ENCODE results near the gene TDO2. TPM values are rescaled to one million over a fixed set of nuclear protein-coding genes. Genes with fewer than 3 reads are reported as not detected.
A peak's percentile ranks its signal among the peaks of the same experiment; 100 is the strongest.

Gene TDO2
- polyA plus RNA-seq, 3 donors: not detected

GRCh38 chr4:155935389-155935986 is 32.0 kb downstream of the TDO2 start:
- Histone ChIP-seq H3K4me2 (replicated peaks; ENCODE audit: extremely low read depth, low read length, poor library complexity, severe bottlenecking) (no peak overlapping the region), H4K20me1 (ENCODE audit: insufficient read depth, low read length) (no peaks in the 10 kb centered on the region), H2AFZ (ENCODE audit: insufficient read depth, low read depth, low read length, poor library complexity, severe bottlenecking) (no peak overlapping the region), H3K36me3 (replicated peaks in 1 of 2; ENCODE audit: control insufficient read depth in 1 of 2, insufficient read depth in 2 of 2, low read length in 2 of 2) (peaks cover 4 to 41% of the 10 kb centered on the region in 2 donors), H3K27me3 (ENCODE audit: control insufficient read depth in 2 of 2, insufficient read depth in 2 of 2, low read length in 2 of 2) (no peaks in the 10 kb centered on the region), H3K4me3 (replicated peaks in 1 of 3; ENCODE audit: low read depth in 2 of 3, low read length in 3 of 3) (no peak overlapping the region), H3K4me1 (ENCODE audit: control insufficient read depth in 1 of 2, insufficient read depth in 2 of 2, low read length in 2 of 2) (no peaks in the 10 kb centered on the region), H3K79me2 (ENCODE audit: insufficient read depth, low read length) (no peaks in the 10 kb centered on the region), H3K9ac (ENCODE audit: insufficient read depth, low read length, poor library complexity, severe bottlenecking) (no peak overlapping the region), H3K27ac (ENCODE audit: low read depth in 1 of 2, low read length in 2 of 2) (no peak overlapping the region), H3K9me3 (replicated peaks in 1 of 2; ENCODE audit: control insufficient read depth in 1 of 2, insufficient read depth in 1 of 2, low read length in 2 of 2) (no peaks in the 10 kb centered on the region)
- no peak overlapping the region for H3K27ac Mint-ChIP-seq
- no peak overlapping the region for H3K4me3 Mint-ChIP-seq
- peaks cover 12 to 37% of the 10 kb centered on the region in 2 donors for H3K36me3 Mint-ChIP-seq
- H3K27me3 Mint-ChIP-seq (ENCODE audit: low read depth in 3 of 3): no peaks in the 10 kb centered on the region
- H3K4me1 Mint-ChIP-seq: no peaks in the 10 kb centered on the region
- intact Hi-C loops (cut with micrococcal nuclease): no loop called here
- peaks cover 7 to 18% (median 9%) of the 10 kb centered on the region in 7 donors for H3K9me3 Mint-ChIP-seq
- TF ChIP-seq CTCF (IDR thresholded peaks at IDR 0.05): no peak
- no peak for DNase-seq
- WGBS (ENCODE audit: insufficient coverage): 100% methylated on average over 3 of the region's 4 CpGs

- Histone ChIP-seq H3K79me2 (ENCODE audit: insufficient read depth, low read length) (no peaks in the 10 kb centered on the region), H3K4me3 (replicated peaks in 1 of 3; ENCODE audit: low read depth in 2 of 3, low read length in 3 of 3) (no peak overlapping the region), H3K27me3 (ENCODE audit: control insufficient read depth in 2 of 2, insufficient read depth in 2 of 2, low read length in 2 of 2) (no peaks in the 10 kb centered on the region), H3K4me2 (replicated peaks; ENCODE audit: extremely low read depth, low read length, poor library complexity, severe bottlenecking) (no peak overlapping the region), H3K4me1 (ENCODE audit: control insufficient read depth in 1 of 2, insufficient read depth in 2 of 2, low read length in 2 of 2) (no peaks in the 10 kb centered on the region), H2AFZ (ENCODE audit: insufficient read depth, low read depth, low read length, poor library complexity, severe bottlenecking) (no peak overlapping the region), H3K9ac (ENCODE audit: insufficient read depth, low read length, poor library complexity, severe bottlenecking) (no peak overlapping the region), H3K27ac (ENCODE audit: low read depth in 1 of 2, low read length in 2 of 2) (no peak overlapping the region), H4K20me1 (ENCODE audit: insufficient read depth, low read length) (no peaks in the 10 kb centered on the region), H3K9me3 (replicated peaks in 1 of 2; ENCODE audit: control insufficient read depth in 1 of 2, insufficient read depth in 1 of 2, low read length in 2 of 2) (no peaks in the 10 kb centered on the region), H3K36me3 (replicated peaks in 1 of 2; ENCODE audit: control insufficient read depth in 1 of 2, insufficient read depth in 2 of 2, low read length in 2 of 2) (peaks cover 4 to 46% of the 10 kb centered on the region in 2 donors)
- intact Hi-C loops (cut with micrococcal nuclease): no loop called here
- Mint-ChIP-seq H3K27me3 (ENCODE audit: low read depth in 3 of 3) (no peaks in the 10 kb centered on the region), H3K4me3 (no peak overlapping the region), H3K4me1 (no peaks in the 10 kb centered on the region), H3K9me3 (no peaks in the 10 kb centered on the region), H3K36me3 (peaks cover 18 to 35% of the 10 kb centered on the region in 2 donors), H3K27ac (peak overlapping the region in 1 of 7 donors; percentile 30)
- DNase-seq: no peak
- 100% methylated on average over 1 of the region's 6 CpGs for WGBS (ENCODE audit: insufficient coverage)
- no peak for TF ChIP-seq CTCF (IDR thresholded peaks at IDR 0.05)
These were observed 37.7 kb downstream of the TDO2 start for GRCh38 chr4:155941085-155941790.

All from CD14-positive monocyte (primary cell).